WI38 (cell line): ENCODE measurements around the gene HTRA3.

Experiments
- H3K4me3 ChIP-seq: 2 replicates; pipeline ENCODE4 v1.5.1; 2011; ENCODE audit warnings: low read depth, mild to moderate bottlenecking, control low read depth, low read length
- CTCF ChIP-seq: IDR thresholded peaks from 2 replicates; pipeline ENCODE4 v1.5.1; 2012; ENCODE audit warnings: low read depth, mild to moderate bottlenecking, control low read depth, low read length

HTRA3 gene

GRCh38 chr4:8284391-8284790 is 14.8 kb downstream of the HTRA3 start:
- TF ChIP-seq CTCF, result no peak
- H3K4me3 ChIP-seq, result no peak overlapping the region

GRCh38 chr4:8285143-8285975 is 15.8 kb downstream of the HTRA3 start:
- TF ChIP-seq CTCF, result no peak
- H3K4me3 ChIP-seq, result no peak overlapping the region

- H3K4me3 ChIP-seq, result no peak overlapping the region
- no peak for TF ChIP-seq CTCF
Measured at GRCh38 chr4:8285976-8286718, 16.6 kb downstream of the HTRA3 start.

GRCh38 chr4:8286719-8287342 is 17.3 kb downstream of the HTRA3 start:
- TF ChIP-seq CTCF, result no peak
- no peak overlapping the region for H3K4me3 ChIP-seq

GRCh38 chr4:8287343-8288280 is 18.1 kb downstream of the HTRA3 start:
- no peak for TF ChIP-seq CTCF
- H3K4me3 ChIP-seq, result no peak overlapping the region

- TF ChIP-seq CTCF, result no peak
Measured at GRCh38 chr4:8289151-8289750, 19.7 kb downstream of the HTRA3 start.

More at GRCh38 chr4:8289151-8289750, 19.7 kb downstream of the HTRA3 start:
- H3K4me3 ChIP-seq, result no peak overlapping the region
